HG03354 (cell line): Measurements from ENCODE around the gene TUBGCP5.
"Not testable (repeated sequence)": the region's sequence is repeated elsewhere in the genome, so short reads cannot be mapped to it uniquely, and the experiment has no call there.

Source experiments
- ATAC-seq: cut with Tn5 transposase; IDR thresholded peaks from one replicate; pipeline ENCODE4 v1.9.1; 2021; ENCODE audit warnings: mild to moderate bottlenecking; ENCODE audit not compliant: unreplicated experiment, poor library complexity, severe bottlenecking

The TUBGCP5 gene

DNA sequence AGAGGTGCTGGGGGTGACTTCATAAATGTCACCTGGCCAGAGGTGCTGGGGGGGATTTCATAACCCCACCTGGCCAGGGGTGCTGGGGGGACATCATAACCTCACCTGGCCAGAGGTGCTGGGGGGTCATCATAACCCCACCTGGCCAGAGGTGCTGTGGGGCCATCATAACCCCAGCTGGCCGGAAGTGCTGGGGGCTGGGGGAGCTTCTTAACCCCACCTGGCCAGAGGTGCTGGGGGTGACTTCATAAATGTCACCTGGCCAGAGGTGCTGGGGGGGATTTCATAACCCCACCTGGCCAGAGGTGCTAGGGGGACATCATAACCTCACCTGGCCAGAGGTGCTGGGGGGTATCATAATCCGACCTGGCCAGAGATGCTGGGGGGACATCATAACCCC is 4.6 kb upstream of the TUBGCP5 start:
- ATAC-seq, result not testable (repeated sequence)

DNA sequence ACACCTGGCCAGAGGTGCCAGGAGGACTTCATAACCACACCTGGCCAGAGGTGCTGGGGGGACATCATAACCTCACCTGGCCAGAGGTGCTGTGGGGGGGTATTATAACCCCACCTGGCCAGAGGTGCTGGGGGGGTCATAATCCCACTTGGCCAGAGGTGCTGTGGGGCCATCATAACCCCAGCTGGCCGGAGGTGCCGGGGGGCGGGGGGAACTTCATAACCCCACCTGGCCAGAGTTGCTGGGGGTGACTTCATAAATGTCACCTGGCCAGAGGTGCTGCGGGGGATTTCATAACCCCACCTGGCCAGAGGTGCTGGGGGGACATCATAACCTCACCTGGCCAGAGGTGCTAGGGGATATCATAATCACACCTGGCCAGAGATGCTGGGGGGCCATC is 4.2 kb upstream of the TUBGCP5 start:
- ATAC-seq, result not testable (repeated sequence)

GRCh38 chr15:23041736-23042135 is 2.4 kb upstream of the TUBGCP5 start:
- not testable (repeated sequence) for ATAC-seq

DNA sequence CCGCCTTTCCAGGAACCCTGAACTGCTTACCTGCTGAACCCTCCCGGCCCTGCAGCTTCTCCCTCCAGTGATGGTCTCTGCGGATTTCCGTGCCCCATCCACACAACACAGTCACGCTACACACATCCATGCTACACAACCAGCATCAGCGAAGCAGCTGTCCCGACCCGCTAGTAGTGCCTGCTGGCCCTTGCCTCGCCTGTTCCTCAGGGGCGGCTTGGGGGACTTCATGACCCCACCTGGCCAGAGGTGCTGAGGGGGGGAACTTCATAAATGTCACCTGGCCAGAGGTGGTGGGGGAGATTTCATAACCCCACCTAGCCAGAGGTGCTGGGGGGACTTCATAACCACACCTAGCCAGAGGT is 530 bp upstream of the TUBGCP5 start:
- ATAC-seq, result peak; percentile 12

DNA sequence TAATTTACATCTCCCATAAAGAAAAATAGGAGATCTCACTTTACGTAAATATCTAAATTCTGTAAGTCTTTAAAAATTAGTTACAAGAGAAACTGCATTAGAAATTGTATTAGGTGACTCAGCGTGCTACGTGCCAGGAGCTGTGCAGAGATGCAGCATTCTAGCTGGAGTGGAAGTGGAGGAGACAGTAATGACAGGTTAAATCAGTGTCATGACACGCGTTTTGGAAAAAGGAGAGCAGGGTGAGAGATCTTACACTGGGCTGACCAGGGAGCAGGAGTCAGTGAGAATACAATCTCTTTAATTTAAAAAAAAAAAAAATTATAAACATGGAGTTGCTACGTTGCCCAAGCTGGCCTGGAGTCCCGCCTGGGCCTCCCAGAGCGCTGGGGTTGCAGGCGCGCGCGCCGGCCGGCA is 635 bp downstream of the TUBGCP5 start:
- ATAC-seq, result peak; percentile 23

DNA sequence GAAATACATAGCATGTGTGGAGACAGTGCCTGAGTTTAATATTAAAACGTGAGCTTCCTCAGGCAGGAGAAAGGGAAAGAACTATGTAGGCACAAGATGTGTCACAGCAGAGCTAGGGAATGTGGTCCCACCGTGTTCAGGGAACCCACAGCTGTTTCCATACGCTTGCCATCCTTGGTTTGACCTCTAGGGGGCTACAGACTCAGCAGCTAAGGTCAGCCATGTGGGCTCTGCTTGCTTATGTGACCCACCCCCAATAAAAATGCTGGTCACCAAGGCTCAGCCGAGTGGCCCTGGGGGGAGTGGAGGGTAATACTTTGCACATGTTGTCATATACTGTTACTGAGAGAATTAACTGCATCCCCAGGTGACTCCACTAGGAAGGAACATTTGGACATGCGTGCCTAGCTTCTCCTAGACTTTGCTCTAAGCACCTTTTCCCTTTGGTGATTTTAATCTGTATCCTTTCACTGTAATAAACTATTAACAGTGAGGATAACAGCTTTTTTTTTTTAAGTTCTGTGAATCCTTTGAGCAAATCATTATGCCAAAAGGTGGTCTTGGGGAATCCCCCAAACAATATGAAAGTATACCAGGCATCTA is 3.3 kb downstream of the TUBGCP5 start:
- ATAC-seq, result peak; percentile 27

GRCh38 chr15:23033979-23034378 is 5.4 kb downstream of the TUBGCP5 start:
- no peak for ATAC-seq

GRCh38 chr15:23026218-23026617 is 13.2 kb downstream of the TUBGCP5 start:
- ATAC-seq, result no peak

DNA sequence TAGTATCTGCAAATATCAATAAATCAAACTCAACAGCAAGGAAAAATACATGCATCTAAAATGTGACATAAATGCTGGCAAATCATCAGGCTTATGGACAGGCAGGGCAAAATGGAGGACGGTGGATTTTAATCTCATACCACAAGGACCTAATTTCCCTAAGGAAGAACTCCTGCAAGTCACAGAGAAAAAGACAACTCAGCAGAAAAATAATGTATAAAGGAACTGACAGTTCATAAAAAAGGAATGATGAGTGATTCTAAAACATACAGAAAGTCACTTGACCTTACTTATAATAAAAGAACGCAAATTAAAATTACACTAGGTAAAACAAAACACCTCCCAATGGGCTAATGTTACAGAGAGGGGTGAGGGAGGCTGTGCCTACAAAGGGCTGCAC is 17.2 kb downstream of the TUBGCP5 start:
- no peak for ATAC-seq

DNA sequence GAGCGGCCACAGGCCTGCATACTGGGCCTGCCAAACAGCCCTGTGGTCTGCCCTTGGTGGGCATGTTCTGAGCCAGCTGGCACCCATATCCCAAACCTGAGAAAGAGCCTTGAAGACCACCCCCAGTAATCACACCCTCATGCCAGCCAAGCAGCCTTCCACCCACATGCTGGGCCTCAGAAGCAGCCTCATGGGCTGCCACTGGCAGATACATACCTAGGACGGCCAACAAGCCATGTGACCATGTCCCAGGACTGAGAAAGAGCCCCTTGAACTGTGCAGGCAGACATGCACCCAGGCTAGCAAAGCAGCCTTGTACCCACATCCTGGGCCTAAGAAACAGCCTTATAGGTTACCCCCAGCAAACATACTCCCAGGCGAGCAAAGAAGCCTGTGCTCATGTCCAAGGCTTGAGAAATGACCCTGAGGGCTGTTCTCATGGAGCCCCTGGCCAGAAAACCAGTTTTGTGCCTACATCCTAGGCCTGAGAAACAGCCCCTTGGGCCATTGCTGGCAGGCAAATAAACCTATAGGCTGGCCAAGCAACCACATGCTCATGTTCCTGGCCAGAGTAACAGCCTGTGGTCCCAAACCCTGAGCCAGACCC is 24.9 kb downstream of the TUBGCP5 start:
- no peak for ATAC-seq

- no peak for ATAC-seq
Measured at GRCh38 chr15:23013681-23014080, 25.7 kb downstream of the TUBGCP5 start.

DNA sequence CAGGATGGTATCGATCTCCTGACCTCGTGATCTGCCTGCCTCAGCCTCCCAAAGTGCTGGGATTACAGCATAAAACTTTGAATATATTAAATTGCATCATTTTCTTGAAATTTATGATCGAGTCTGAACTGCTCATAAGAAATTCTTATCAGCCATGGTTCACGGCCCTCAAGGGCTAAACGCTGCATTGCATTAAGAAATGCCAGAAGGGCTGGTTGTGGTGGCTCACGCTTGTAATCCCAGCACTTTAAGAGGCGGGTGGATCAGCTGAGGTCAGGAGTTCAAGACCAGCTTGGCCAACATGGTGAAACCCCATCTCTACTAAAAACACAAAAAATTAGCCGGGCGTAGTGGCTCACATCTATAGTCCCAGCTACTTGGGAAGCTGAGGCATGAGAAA is 26.8 kb downstream of the TUBGCP5 start:
- ATAC-seq, result not testable (repeated sequence)

DNA sequence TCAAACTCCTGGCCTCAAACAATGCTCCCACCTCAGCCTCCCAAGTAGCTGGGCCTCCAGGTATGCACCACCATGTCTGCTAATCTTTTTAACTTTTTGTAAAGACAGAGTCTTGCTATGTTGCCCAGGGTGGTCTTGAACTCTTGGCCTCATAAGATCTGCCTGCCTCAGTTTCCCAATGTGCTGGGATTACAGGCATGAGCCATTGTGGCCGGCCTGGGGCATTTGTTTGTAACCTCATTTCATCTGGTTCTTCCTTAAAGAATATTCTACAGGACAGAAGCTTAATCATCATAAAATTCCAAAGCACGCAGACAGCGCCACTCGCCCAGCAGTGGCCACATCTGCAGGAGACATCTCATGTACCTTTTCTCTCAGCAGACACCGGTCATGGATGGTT is 35.6 kb downstream of the TUBGCP5 start:
- no peak for ATAC-seq

GRCh38 chr15:23002920-23003319 is 36.4 kb downstream of the TUBGCP5 start:
- ATAC-seq, result no peak

DNA sequence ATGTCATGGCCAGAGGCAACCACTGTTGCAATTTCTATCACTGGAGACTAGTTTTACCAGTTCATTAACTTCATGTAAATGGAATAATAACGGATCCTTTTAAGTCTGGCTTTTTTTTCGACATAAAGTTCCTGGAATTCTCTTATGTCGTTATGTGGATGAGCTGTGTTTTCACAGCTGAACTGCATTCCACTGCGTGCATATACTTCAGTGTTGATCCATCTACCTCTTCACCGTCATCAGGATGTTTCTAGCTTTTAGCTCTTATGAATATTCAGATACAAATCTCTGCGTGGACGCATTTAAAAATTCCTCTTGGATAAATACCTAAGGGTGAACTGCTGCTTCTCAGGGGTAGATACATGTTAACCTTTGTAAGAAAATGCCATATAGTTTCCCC is 43.6 kb downstream of the TUBGCP5 start:
- no peak for ATAC-seq

DNA sequence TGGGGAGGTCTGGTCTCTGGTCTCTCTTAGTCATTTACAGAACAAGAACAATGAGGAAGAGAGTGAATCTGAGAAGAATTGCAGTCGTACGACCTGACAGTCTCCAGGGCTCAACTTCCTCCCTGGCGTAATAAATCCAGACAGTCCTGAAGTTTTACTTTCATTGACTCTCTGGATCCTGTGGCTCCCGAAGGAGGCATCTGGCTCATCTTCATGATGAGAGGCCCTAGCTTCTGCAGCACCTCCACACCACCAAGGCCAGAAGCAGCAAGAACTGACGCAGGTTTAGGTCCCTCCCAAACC is 47.4 kb downstream of the TUBGCP5 start:
- ATAC-seq, result no peak

GRCh38 chr15:22989576-22990477 is 49.5 kb downstream of the TUBGCP5 start:
- ATAC-seq, result no peak

GRCh38 chr15:22988811-22989210 is 50.6 kb downstream of the TUBGCP5 start:
- ATAC-seq, result no peak

GRCh38 chr15:22981931-22982330 is 57.4 kb downstream of the TUBGCP5 start:
- ATAC-seq, result not testable (repeated sequence)

- ATAC-seq, result no peak
Measured at GRCh38 chr15:22981051-22981840, 58.1 kb downstream of the TUBGCP5 start.
